Hindlimb muscle (tissue), 1 donor: ENCODE measurements around the gene NOL4L. TPM values are rescaled to one million over a fixed set of nuclear protein-coding genes. Genes with fewer than 3 reads are reported as not detected.
"Not testable (repeated sequence)": the region's sequence is repeated elsewhere in the genome, so short reads cannot be mapped to it uniquely, and the experiment has no call there.

Experiments used
- DNase-seq: peaks from one replicate; pipeline ENCODE4 v3.0.0-alpha.2; 2013
- polyA plus RNA-seq: library from polyadenylated mRNA; unstranded; fragments of 120-200 nt; gene quantifications from one replicate; pipeline ENCODE4 v1.2.1, GENCODE V29; 2013; ENCODE audit not compliant: insufficient read length

NOL4L gene
- polyA plus RNA-seq, 1 donor, result 17.6 TPM

- DNase-seq, result no peak
These were observed 163.8 kb downstream of the NOL4L start for GRCh38 chr20:32421290-32421689.

- no peak for DNase-seq
These were observed 166.8 kb downstream of the NOL4L start for GRCh38 chr20:32418376-32418775.

GRCh38 chr20:32416206-32416605 lies 168.9 kb downstream of the NOL4L start:
- DNase-seq, result no peak

GRCh38 chr20:32415494-32415893 lies 169.6 kb downstream of the NOL4L start:
- no peak for DNase-seq

GRCh38 chr20:32411955-32412706 lies 173.0 kb downstream of the NOL4L start:
- no peak for DNase-seq

- DNase-seq, result not testable (repeated sequence)
These were observed 177.9 kb downstream of the NOL4L start for GRCh38 chr20:32407131-32407750.

GRCh38 chr20:32406701-32407100 lies 178.4 kb downstream of the NOL4L start:
- DNase-seq, result no peak

- no peak for DNase-seq
These were observed 181.1 kb downstream of the NOL4L start for GRCh38 chr20:32404017-32404416.

- DNase-seq, result no peak
These were observed 184.7 kb downstream of the NOL4L start for GRCh38 chr20:32400476-32400875.

- DNase-seq, result no peak
These were observed 187.5 kb downstream of the NOL4L start for GRCh38 chr20:32397567-32398084.

- DNase-seq, result no peak
These were observed 188.4 kb downstream of the NOL4L start for GRCh38 chr20:32396646-32397160.

GRCh38 chr20:32395066-32395465 lies 190.1 kb downstream of the NOL4L start:
- no peak for DNase-seq

Other genes starting within 250 kb of the NOL4L start
- gene ASXL1, start 227.0 kb downstream of the NOL4L start, polyA plus RNA-seq, result 42.1 TPM
- 0.10 TPM for gene C20orf203, start 88.6 kb upstream of the NOL4L start, polyA plus RNA-seq
- gene COMMD7, start 158.1 kb upstream of the NOL4L start, polyA plus RNA-seq, result 40.8 TPM
- 5.0 TPM for gene DNMT3B, start 177.1 kb upstream of the NOL4L start, polyA plus RNA-seq
- 128 TPM for gene MAPRE1, start 234.6 kb upstream of the NOL4L start, polyA plus RNA-seq